ENCODE results near the gene ELOVL1. TPM values are rescaled to one million over a fixed set of nuclear protein-coding genes. Genes with fewer than 3 reads are reported as not detected.

ELOVL1 gene
- total RNA-seq, 1 experiment from 2014 or later, result 92.7 TPM

- in situ Hi-C loops (cut with HindIII; ENCODE audit: low pct_unique_long_range_greater_than_20kb, low sequenced_read_pairs), result no loop called here
Observed at GRCh38 chr1:43315963-43316737, 51.7 kb downstream of the ELOVL1 start.

GRCh38 chr1:43315481-43315880, 52.3 kb downstream of the ELOVL1 start:
- in situ Hi-C loops (cut with HindIII; ENCODE audit: low pct_unique_long_range_greater_than_20kb, low sequenced_read_pairs), result no loop called here
- no peak for DNase-seq (ENCODE audit: low read depth)

More at GRCh38 chr1:43315963-43316737, 51.7 kb downstream of the ELOVL1 start:
- no peak for DNase-seq (ENCODE audit: low read depth)

- no peak for DNase-seq (ENCODE audit: low read depth)
- in situ Hi-C loops (cut with HindIII; ENCODE audit: low pct_unique_long_range_greater_than_20kb, low sequenced_read_pairs), result no loop called here
Observed at GRCh38 chr1:43314233-43314632, 53.6 kb downstream of the ELOVL1 start.

GRCh38 chr1:43313771-43314170, 54.0 kb downstream of the ELOVL1 start:
- in situ Hi-C loops (cut with HindIII; ENCODE audit: low pct_unique_long_range_greater_than_20kb, low sequenced_read_pairs), result no loop called here
- DNase-seq (ENCODE audit: low read depth), result no peak

Other genes with a start within 250 kb of the ELOVL1 start
- gene EBNA1BP2, start 195.7 kb downstream of the ELOVL1 start, total RNA-seq (2014; rRNA removed; shearing (Covaris generic); ENCODE audit: low replicate concordance), result 135 and 181 TPM in 2 replicates
- gene CFAP57, start 195.7 kb downstream of the ELOVL1 start, total RNA-seq (2014; rRNA removed; shearing (Covaris generic); ENCODE audit: low replicate concordance), result 0.06 and 2.1 TPM in 2 replicates
- gene TMEM125, start 98.0 kb downstream of the ELOVL1 start, total RNA-seq (2014; rRNA removed; shearing (Covaris generic); ENCODE audit: low replicate concordance), result not detected in 2 replicates
- not detected in 2 replicates for gene C1orf210, start 82.4 kb downstream of the ELOVL1 start, total RNA-seq (2014; rRNA removed; shearing (Covaris generic); ENCODE audit: low replicate concordance)
- not detected in 2 replicates for gene TIE1, start 67.0 kb downstream of the ELOVL1 start, total RNA-seq (2014; rRNA removed; shearing (Covaris generic); ENCODE audit: low replicate concordance)
- gene MPL, start 30.2 kb downstream of the ELOVL1 start, total RNA-seq (2014; rRNA removed; shearing (Covaris generic); ENCODE audit: low replicate concordance), result not detected in 2 replicates
- gene CDC20, start 9.0 kb downstream of the ELOVL1 start, total RNA-seq (2014; rRNA removed; shearing (Covaris generic); ENCODE audit: low replicate concordance), result 166 and 220 TPM in 2 replicates
- gene MED8, start 21.8 kb upstream of the ELOVL1 start, total RNA-seq (2014; rRNA removed; shearing (Covaris generic); ENCODE audit: low replicate concordance), result 43.0 and 59.0 TPM in 2 replicates
- gene SZT2, start 21.9 kb upstream of the ELOVL1 start, total RNA-seq (2014; rRNA removed; shearing (Covaris generic); ENCODE audit: low replicate concordance), result 6.1 and 13.3 TPM in 2 replicates
- 40.6 and 79.4 TPM in 2 replicates for gene HYI, start 85.9 kb upstream of the ELOVL1 start, total RNA-seq (2014; rRNA removed; shearing (Covaris generic); ENCODE audit: low replicate concordance)
- 74.1 and 105 TPM in 2 replicates for gene PTPRF, start 162.9 kb upstream of the ELOVL1 start, total RNA-seq (2014; rRNA removed; shearing (Covaris generic); ENCODE audit: low replicate concordance)

Data from Caki2 (cell line).